Small intestine (tissue), 7 donors: ENCODE data around the gene U2SURP. TPM values are rescaled to one million over a fixed set of nuclear protein-coding genes. Genes with fewer than 3 reads are reported as not detected.

ENCODE experiments used
- DNase-seq, 2 donors: peaks; one replicate each; pipeline versions ENCODE4 v3.0.0 to v3.0.0-alpha.2; 2013
- FAIRE-seq: peaks from 2 replicates; lab custom pipeline; 2012; peaks lifted over from hg19 to GRCh38; lab: Jason Lieb, UNC
- H3K27ac ChIP-seq, 3 donors: one replicate each; pipeline ENCODE4 v1.5.1; 2013; ENCODE audit warnings: low read length in 2 of 3, mild to moderate bottlenecking in 2 of 3, control low read depth in 1 of 3, inconsistent platforms in 1 of 3, low read depth in 1 of 3, moderate library complexity in 1 of 3
- H3K27me3 ChIP-seq, 3 donors: one replicate each; pipeline ENCODE4 v1.6.1; 2013; ENCODE audit warnings: low read length in 3 of 3, inconsistent platforms in 1 of 3; ENCODE audit not compliant: control insufficient read depth in 3 of 3, insufficient read depth in 3 of 3
- H3K36me3 ChIP-seq, 3 donors: one replicate each; pipeline ENCODE4 v1.6.1; 2013; ENCODE audit warnings: low read length in 3 of 3, inconsistent platforms in 1 of 3, low read depth in 1 of 3, mild to moderate bottlenecking in 1 of 3, moderate library complexity in 1 of 3; ENCODE audit not compliant: control insufficient read depth in 3 of 3, insufficient read depth in 2 of 3
- H3K4me1 ChIP-seq, 3 donors: one replicate each; pipeline ENCODE4 v1.6.1; 2013; ENCODE audit warnings: low read length in 2 of 3, inconsistent platforms in 1 of 3, low read depth in 1 of 3, mild to moderate bottlenecking in 1 of 3, moderate library complexity in 1 of 3; ENCODE audit not compliant: control insufficient read depth in 3 of 3, insufficient read depth in 2 of 3
- H3K4me3 ChIP-seq, 3 donors: one replicate each; pipeline ENCODE4 v1.5.1; 2013; ENCODE audit warnings: low read length in 3 of 3, control low read depth in 1 of 3, inconsistent platforms in 1 of 3, low read depth in 1 of 3, mild to moderate bottlenecking in 1 of 3, moderate library complexity in 1 of 3
- H3K9me3 ChIP-seq, 2 donors: one replicate each; pipeline ENCODE4 v1.6.1; 2013; ENCODE audit warnings: low read depth in 1 of 2, low read length in 1 of 2; ENCODE audit not compliant: control insufficient read depth in 2 of 2, insufficient read depth in 1 of 2
- WGBS, 3 donors: extraction: QIAGEN DNeasy Blood & Tissue Kit; methylation state at CpG; one replicate each; pipeline ENCODE4 v1.1.7; 2013; 5-methylcytosine and 5-hydroxymethylcytosine counted together
- polyA plus RNA-seq, 4 donors: library from polyadenylated mRNA; stranded (reverse) in 3 of 4; unstranded in 1 of 4; fragments of 200-250 nt in 3 of 4; fragments of 120-200 nt in 1 of 4; gene quantifications; one replicate each; pipeline versions ENCODE4 v1.2.1 to v1.2.3, GENCODE V29; 2013
- donor health status: healthy with polysubstance abuse.
- donor health status: control.
- donor health status: control.
- donor health status: Bipolar disorder and iron deficiency.
- donor health status: healthy.

The U2SURP gene
- polyA plus RNA-seq, 4 donors: 20.0 to 92.0 (median 29.2) TPM

- Histone ChIP-seq H3K36me3 (peaks cover 0 to 3% (median 0%) of the 10 kb centered on the region in 3 donors), H3K27ac (no peak overlapping the region), H3K9me3 (no peaks in the 10 kb centered on the region), H3K27me3 (no peaks in the 10 kb centered on the region), H3K4me1 (peaks cover under 1 to 13% (median 4%) of the 10 kb centered on the region in 3 donors), H3K4me3 (no peak overlapping the region)
- DNase-seq (no peak), FAIRE-seq (no peak)
- WGBS, 3 donors: 66 to 76% (median 75%) methylated on average over 3 of the region's 3 CpGs
These were observed 59.5 kb downstream of the U2SURP start for GRCh38 chr3:143060906-143061305.

GRCh38 chr3:143063018-143063417, 61.6 kb downstream of the U2SURP start:
- Histone ChIP-seq H3K36me3 (peaks cover 0 to 2% (median 0%) of the 10 kb centered on the region in 3 donors), H3K4me1 (peaks cover 3 to 13% (median 4%) of the 10 kb centered on the region in 3 donors), H3K4me3 (no peak overlapping the region), H3K27me3 (no peaks in the 10 kb centered on the region), H3K27ac (no peak overlapping the region), H3K9me3 (no peaks in the 10 kb centered on the region)
- WGBS, 3 donors: 81 to 96% (median 94%) methylated on average over 2 of the region's 2 CpGs
- FAIRE-seq (no peak), DNase-seq (no peak)

DNA sequence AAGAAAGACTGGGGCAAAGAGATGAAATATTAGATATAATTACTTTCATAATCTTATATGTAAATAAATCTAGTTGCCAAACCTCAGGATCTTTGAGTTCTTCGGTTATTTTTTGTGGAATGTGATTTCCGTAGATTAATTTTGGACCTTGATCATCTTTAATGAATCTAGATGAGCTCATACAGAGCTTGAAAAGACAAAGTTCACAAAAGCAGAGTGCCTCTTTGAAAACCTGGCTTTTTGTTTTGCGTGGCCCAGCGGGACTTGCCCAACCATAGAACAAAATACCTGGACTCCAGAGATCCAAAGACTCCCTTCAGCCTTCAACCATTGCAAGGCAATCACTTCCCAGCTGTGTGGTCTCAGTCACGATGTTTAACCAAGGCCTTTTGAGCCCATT, 63.4 kb downstream of the U2SURP start:
- Histone ChIP-seq H3K4me1 (peaks cover 3 to 13% (median 4%) of the 10 kb centered on the region in 3 donors), H3K27me3 (no peaks in the 10 kb centered on the region), H3K9me3 (no peaks in the 10 kb centered on the region), H3K27ac (no peak overlapping the region), H3K4me3 (no peak overlapping the region), H3K36me3 (no peaks in the 10 kb centered on the region)
- WGBS, 3 donors: 25 to 66% (median 35%) methylated on average over 5 of the region's 5 CpGs
- FAIRE-seq: no peak
- peak; percentile 42 to 73 for DNase-seq

DNA sequence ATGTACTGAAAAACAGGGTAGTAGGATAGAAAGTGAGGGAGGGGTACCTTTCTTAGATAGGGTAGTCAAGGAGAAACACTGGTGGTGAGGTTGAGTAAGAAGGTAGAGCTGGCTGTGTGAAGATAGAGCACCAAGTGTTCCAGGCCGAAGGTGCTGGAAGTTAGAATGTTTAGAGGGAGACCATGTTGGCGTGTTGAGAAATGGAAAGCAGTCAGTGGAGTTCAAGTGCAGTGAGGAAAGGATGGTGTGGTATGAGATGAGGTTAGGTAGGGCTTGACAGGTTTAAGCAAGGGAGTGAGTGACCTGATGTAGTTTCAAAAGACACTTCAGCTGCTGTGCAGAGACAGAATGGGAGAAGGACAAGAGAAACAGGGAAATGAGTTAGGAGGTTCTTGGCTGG, 64.0 kb downstream of the U2SURP start:
- H3K36me3 ChIP-seq: no peaks in the 10 kb centered on the region
- H3K27ac ChIP-seq: no peak overlapping the region
- no peak for DNase-seq

GRCh38 chr3:143066033-143066432, 64.7 kb downstream of the U2SURP start:
- H3K36me3 ChIP-seq: no peaks in the 10 kb centered on the region
- H3K4me3 ChIP-seq: no peak overlapping the region
- peaks cover 3 to 13% (median 4%) of the 10 kb centered on the region in 3 donors for H3K4me1 ChIP-seq
- H3K9me3 ChIP-seq: no peaks in the 10 kb centered on the region
- DNase-seq (no peak), FAIRE-seq (no peak)
- H3K27ac ChIP-seq: no peak overlapping the region
- no peaks in the 10 kb centered on the region for H3K27me3 ChIP-seq
- 76 to 95% (median 87%) methylated on average over 4 of the region's 4 CpGs for WGBS, 3 donors

More for the DNA sequence above, 64.0 kb downstream of the U2SURP start:
- Histone ChIP-seq H3K4me3 (no peak overlapping the region), H3K27me3 (no peaks in the 10 kb centered on the region), H3K4me1 (peaks cover 3 to 13% (median 4%) of the 10 kb centered on the region in 3 donors), H3K9me3 (no peaks in the 10 kb centered on the region)
- WGBS, 3 donors: 88 to 98% (median 96%) methylated on average over 2 of the region's 2 CpGs
- FAIRE-seq: no peak

DNA sequence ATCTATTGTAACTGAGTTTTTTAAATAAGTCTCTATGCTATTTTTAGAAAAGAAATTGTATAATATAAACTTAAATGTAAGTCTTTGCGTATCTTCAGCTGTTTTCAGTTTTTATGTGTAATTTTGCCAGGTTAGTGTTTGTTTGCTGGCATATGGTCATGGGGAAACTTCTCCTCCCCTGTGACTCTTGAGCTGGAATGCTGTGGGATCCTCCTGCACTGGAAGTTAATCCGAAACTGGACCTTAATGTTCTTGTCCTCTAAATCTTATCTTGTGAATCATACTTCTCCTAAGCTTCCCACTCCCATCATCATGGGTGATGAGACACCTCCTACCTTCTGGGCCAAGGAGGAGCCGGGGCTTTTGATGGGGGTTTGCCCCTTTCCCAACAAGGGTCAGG, 65.8 kb downstream of the U2SURP start:
- no peak for DNase-seq
- Histone ChIP-seq H3K9me3 (no peaks in the 10 kb centered on the region), H3K27me3 (no peaks in the 10 kb centered on the region), H3K27ac (no peak overlapping the region), H3K4me1 (peaks cover 3 to 13% (median 4%) of the 10 kb centered on the region in 3 donors), H3K36me3 (no peaks in the 10 kb centered on the region), H3K4me3 (no peak overlapping the region)
- WGBS, 3 donors: 76 to 96% (median 84%) methylated on average over 3 of the region's 3 CpGs
- FAIRE-seq: no peak

DNA sequence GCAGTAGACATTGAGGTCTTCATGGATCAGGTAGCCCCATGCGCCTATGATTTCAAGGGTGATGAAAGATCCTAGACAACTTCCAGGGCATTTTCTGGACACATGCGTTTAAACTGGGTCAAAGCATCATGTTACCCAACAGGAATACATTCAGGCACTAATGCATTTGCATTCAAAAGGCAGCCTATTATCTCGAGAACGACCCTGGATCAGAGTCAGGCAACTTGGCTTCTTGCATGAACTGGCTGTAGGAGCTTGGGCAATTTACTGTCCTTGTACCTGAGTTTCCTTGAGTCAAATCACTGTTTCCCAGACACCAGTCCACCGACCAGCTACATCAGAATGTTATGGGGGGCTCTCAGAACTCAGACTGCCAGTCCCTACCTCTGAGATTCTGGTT, 66.7 kb downstream of the U2SURP start:
- FAIRE-seq (no peak), DNase-seq (no peak)
- WGBS, 3 donors: 85 to 88% (median 86%) methylated on average over 5 of the region's 5 CpGs
- no peak overlapping the region for H3K27ac ChIP-seq
- H3K36me3 ChIP-seq: no peaks in the 10 kb centered on the region
- H3K27me3 ChIP-seq: no peaks in the 10 kb centered on the region
- peaks cover 3 to 13% (median 4%) of the 10 kb centered on the region in 3 donors for H3K4me1 ChIP-seq
- no peaks in the 10 kb centered on the region for H3K9me3 ChIP-seq
- H3K4me3 ChIP-seq: no peak overlapping the region

- Histone ChIP-seq H3K27ac (no peak overlapping the region), H3K4me1 (peaks cover 0 to 2% (median 0%) of the 10 kb centered on the region in 3 donors), H3K9me3 (no peaks in the 10 kb centered on the region), H3K4me3 (no peak overlapping the region), H3K36me3 (no peaks in the 10 kb centered on the region), H3K27me3 (no peaks in the 10 kb centered on the region)
- DNase-seq: peak; percentile 32 to 83
- no peak for FAIRE-seq
- 19 to 61% (median 60%) methylated on average over 3 of the region's 3 CpGs for WGBS, 3 donors
These were observed 69.7 kb downstream of the U2SURP start for GRCh38 chr3:143070977-143071551.

DNA sequence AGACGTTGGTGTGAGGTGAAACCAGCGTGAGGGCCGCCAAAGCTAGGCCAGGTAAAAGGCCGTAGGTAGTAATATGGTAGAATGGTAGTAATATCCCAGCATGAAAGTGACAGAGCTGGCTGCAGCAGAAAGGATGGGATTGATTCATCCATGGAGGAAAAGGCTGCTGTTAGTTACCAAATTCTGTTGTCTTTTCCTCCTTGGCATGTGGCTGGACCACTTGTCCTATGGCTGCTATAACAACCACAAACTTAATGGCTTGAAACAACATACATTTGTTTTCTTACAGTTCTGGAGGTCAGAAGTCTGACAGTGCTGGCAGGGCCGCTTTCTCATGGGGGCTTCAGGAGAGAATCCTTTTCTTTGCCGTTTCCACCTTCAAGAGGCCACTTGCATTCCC, 70.4 kb downstream of the U2SURP start:
- no peaks in the 10 kb centered on the region for H3K4me1 ChIP-seq
- no peak overlapping the region for H3K4me3 ChIP-seq
- H3K27ac ChIP-seq: no peak overlapping the region
- FAIRE-seq (no peak), DNase-seq (no peak)
- H3K36me3 ChIP-seq: no peaks in the 10 kb centered on the region
- no peaks in the 10 kb centered on the region for H3K27me3 ChIP-seq
- H3K9me3 ChIP-seq: no peaks in the 10 kb centered on the region
- WGBS, 3 donors: 91 to 93% (median 92%) methylated on average over 6 of the region's 6 CpGs
